NAMALWA (cell line): ENCODE data around the gene UBASH3B.
A peak's percentile ranks its signal among the peaks of the same experiment; 100 is the strongest.
"Not testable (repeated sequence)": the region's sequence is repeated elsewhere in the genome, so short reads cannot be mapped to it uniquely, and the experiment has no call there.

Experiments
- DNase-seq: peaks from one replicate; pipeline ENCODE4 v3.0.0-alpha.2; 2015; ENCODE audit warnings: low spot score

The UBASH3B gene

DNA sequence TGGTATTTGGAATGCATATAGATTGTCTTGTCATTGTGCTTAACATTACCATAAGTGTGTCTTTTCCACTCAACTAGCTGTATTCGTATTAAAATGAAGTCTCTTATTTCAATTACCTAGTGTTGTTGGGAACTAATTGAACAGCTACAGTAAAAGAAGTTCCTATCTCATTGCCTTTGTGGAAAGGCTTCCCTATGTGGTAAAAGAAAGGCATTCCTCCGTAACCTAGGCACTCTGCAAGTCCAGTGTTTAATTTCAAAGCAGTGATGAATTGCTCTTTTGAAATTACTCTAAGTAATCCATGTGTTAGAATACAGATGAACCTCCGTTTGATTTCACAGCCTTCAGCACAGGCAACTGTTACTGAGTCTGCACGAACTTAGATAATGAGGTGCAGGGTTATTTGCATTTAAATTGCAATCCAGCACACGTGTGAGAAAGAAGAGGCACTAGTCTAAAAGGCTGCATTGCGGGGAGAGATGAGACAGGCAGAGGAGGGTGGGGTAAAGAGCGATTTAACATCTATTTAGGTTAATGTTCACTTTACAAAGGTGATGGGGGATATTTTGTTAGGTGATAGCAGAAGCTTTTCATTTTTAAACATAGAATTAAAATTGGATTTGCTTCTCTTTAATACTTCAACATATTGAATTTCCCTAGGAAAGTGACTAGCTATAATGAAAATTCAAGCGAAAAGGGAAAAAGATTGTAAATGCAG is 157.8 kb downstream of the UBASH3B start:
- no peak for DNase-seq

DNA sequence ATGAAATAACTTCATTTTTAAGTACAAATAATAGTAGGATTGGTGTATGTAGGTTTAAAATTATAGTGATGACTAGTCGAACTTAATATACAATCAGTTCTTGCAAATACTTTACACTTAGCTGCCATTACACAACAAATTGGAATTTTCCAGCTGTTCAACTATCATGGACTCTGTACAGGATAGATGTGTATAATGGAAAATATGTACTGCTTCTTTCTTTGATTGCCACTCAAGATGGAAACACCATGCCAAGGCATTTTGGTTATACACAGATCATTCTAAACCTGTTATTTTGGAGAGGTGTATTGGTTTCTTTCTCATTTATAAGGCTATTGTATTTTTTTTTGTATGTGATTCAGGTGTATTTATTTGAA is 158.4 kb downstream of the UBASH3B start:
- no peak for DNase-seq

DNA sequence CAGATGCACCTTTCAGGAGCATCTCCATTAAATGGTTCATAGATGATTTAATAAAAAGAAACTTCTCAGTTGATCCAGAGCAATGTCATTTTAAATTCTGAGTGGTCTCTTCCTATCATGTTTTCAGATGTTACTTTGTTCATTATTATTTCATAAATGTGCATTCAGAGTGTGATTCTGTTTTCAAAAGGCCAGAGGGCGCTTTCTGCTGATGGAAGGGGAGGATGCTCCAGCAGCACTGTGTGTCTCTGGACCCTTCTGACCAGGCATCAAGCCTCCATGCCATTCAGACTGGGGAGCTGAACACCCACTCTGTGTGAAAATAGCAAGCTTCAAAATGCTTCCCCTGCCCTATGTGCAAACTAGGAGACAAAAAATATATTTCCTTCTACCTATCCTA is 158.9 kb downstream of the UBASH3B start:
- DNase-seq = no peak

DNA sequence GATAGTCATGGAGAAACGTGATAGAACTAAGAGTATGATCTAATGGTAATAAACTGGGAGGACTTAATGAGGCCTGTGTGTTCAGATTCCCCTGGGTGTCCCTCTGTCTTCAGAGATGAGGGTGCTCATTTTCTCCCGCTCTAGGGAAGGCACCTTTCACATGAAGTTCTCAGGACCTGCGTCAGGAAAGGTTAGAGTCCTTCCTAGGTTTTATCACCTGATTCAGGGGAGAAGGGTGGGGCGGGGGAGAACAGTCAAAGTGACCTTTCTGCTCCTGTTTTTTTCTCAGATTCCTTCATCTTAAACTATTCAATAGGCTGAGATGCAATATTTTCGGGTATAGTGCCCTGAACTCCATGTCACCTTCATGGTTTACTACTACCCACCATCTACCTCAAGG is 160.4 kb downstream of the UBASH3B start:
- no peak for DNase-seq

DNA sequence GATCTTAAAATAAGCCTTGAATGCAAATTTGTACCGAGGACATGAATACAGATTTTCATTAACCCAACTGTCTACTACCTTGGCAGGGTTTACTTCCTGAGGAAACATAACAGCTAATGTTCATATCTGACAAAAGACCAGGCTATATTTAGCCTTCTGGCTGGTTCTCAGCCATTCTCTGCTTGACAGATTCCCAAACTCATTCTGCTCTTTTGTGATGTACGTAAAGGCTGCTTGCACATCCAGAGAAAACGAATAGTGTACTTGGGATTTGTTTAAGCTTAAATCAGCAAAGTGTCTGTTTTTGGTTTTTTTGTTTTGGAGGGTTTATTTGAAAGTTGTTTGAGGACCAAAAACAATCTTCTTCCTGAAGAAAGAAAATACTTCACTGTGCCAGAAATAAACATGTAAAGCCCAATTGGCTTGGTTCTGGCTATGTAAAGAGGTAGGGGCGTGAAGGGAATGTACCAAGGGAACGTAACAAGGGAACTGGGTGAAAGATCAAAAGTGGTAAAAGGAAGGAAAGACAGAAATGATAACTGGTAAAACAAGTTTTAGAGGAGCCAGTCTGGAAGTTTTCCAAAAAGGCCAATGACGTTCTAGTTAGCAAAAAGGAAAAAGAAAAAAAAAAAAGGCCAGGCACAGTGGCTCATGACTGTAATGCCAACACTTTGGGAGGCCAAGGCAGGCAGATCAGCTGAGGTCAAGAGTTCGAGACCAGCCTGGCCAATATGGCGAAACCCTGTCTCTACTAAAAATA is 161.4 kb downstream of the UBASH3B start:
- DNase-seq = no peak

DNA sequence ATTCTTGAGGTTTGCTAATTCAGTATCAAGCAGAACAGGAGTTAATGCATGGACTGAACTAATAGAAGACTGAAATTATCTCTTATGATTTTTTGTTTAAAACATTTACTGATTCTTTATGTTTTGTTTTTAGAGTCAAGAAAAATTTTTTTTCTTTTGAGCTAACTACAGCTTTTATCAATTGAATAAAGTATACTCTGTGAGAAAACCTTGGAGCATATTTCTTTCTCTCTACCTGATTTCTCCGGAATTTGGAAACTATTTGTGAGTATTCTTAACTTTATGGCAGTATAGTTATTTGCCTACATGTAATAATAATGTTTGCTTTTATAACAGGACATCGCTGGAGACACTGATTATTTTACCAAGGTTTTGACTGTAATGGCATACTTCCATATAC is 164.6 kb downstream of the UBASH3B start:
- no peak for DNase-seq

DNA sequence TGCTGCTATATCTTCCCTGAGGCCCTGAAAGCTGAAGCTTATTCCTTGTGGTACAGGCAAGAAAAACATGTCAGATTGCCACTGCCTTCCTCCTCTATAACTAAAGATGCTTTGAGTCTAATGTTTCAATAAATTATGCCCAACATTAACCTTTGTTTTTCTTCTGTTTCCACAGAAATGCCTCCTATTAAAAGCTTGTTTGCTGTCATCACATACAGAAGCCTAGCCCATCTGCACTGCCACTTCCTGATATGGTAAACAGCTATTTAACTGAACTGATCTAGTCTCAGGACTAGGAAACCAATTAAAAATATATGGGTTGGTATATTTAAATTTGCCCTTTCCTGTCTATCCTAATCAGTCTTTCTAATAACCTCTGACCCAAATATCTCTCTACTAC is 165.6 kb downstream of the UBASH3B start:
- no peak for DNase-seq

DNA sequence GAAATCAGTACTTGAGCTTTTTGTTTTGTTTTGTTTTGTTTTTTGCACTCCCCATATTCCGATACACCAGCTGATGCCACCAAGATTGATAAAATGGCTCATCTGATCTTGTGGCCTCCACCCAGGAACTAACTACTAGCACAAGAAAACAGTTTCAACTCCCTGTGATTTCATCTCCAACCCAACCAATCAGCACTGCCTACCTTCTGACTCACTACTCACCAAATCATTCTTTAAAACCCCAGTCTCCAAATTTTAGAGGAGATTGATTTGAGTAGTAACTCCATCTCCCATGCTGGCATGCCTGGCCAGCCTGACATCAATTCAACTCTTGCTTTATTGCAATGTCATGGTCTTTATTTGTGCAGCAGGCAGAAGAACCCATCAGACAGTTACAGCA is 166.7 kb downstream of the UBASH3B start:
- no peak for DNase-seq

DNA sequence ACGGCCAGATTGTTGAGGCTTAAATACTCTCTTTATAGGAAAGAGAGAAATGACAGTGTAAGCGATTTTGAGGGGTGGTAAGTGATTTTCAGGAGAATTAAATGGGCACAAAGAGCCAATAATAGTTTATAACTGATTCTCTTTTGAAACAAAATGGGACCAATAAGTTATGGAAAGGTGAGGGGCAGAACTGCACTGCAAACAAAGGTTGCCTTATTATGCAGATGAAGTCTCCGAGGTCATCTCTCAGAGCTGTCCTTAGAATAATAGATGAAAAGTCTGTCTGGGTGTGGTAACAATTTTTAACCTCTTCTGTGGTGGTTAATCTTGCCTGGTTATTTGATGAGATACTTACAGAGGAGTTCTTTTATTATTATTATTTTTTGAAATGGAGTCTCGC is 168.0 kb downstream of the UBASH3B start:
- no peak for DNase-seq

DNA sequence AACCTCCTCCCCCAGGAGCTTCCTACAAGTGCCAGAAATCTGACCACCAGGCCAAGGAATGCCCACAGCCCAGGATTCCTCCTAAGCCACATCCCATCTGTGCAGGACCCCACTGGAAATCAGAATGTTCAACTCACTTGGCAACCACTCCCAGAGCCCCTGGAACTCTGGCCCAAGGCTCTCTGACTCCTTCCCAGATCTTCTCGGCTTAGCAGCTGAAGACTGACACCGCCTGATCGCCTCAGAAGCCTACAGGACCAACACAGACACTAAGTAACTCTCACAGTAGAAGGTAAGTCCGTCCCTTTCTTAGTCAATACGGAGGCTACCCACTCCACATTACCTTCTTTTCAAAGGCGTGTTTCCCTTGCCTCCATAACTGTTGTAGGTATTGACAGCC is 173.8 kb downstream of the UBASH3B start:
- not testable (repeated sequence) for DNase-seq

DNA sequence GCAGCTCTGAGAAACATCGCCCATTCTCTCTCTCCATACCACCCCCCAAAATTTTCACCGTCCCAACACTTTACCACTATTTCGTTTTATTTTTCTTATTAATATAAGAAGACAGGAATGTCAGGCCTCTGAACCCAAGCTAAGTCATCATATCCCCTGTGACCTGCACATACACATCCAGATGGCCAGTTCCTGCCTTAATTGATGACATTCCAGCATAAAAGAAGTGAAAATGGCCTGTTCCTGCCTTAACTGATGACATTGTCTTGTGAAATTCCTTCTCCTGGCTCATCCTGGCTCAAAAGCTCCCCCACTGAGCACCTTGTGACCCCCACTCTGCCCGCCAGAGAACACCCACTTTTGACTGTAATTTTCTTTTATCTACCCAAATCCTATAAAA is 176.8 kb downstream of the UBASH3B start:
- DNase-seq = not testable (repeated sequence)

DNA sequence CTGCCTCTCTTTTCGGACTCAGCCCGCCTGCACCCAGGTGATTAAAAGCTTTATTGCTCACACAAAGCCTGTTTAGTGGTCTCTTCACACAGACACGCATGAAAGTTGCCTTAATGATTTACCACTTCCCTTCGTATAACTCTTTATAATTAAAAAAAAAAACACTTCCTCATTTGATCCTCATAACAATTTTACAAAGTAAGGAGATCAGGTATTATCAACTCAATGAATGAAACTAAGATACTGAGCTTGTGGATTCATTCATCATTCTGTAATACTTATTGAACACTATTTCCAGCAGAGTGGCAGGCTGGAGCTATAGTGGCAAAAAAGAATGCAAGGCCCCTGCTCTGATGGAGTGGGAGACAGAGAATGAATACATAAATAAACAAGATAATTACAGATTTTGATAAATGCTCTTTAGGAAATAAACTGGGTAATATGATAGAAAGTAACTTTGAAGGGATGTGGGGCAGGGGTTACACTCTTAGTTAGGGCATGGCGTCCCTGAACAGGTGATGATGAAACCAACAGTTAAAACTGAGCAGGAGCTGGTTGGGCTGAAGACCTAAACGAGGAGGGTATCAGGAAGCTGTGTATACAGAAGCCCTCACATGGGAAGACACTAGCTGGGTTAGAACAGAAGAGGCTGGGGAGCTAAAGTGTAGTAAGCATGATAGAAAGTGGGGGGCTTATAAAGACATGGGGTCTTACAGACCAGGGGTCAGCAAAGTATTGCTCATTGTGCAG is 177.4 kb downstream of the UBASH3B start:
- DNase-seq = no peak

DNA sequence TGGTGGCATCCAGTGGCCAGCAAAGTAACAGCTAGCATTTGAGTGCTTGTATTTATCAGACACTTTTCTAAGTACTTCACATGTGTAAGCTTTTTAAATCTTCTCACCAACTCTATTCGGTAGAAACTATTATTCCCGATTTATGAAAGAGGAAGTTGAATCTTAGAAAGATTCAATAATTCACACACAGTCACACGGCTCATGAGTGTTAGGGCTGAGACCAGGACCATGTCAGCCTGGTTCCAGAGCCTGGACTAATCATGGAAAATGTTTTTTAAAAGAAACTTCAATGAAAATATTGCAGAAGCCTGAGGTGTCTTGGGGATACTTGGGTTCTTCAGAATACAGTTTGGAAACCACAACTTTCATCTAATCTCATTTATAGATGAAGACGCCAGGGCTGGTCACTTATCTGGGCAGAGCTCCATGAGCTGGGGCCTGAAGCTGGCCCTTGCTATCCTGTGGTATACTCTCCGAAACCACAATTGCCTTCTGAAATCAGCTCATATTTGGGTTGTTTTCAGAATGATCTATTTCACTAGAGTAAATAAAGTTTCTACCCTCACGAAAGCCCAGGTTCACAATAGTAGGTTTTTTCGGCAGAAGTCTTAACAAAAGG is 178.4 kb downstream of the UBASH3B start:
- DNase-seq = no peak

DNA sequence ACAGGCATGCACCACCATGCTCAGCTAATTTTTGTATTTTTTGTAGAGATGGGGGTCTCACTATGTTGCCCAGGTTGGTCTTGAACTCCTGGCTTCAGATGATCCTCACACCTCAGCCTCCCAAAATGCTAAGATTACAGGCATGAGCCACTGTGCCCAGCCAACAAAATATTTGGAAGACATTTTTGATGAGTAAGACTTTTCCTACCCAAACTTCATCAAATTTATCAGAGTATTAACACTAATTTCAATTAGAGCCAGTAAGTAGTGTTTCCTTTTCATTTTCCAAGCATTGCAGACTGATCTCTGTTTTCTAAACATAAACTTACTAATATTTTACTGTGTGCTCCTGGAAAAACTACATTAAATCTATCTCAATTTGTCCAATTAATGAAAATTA is 181.4 kb downstream of the UBASH3B start:
- DNase-seq = no peak

DNA sequence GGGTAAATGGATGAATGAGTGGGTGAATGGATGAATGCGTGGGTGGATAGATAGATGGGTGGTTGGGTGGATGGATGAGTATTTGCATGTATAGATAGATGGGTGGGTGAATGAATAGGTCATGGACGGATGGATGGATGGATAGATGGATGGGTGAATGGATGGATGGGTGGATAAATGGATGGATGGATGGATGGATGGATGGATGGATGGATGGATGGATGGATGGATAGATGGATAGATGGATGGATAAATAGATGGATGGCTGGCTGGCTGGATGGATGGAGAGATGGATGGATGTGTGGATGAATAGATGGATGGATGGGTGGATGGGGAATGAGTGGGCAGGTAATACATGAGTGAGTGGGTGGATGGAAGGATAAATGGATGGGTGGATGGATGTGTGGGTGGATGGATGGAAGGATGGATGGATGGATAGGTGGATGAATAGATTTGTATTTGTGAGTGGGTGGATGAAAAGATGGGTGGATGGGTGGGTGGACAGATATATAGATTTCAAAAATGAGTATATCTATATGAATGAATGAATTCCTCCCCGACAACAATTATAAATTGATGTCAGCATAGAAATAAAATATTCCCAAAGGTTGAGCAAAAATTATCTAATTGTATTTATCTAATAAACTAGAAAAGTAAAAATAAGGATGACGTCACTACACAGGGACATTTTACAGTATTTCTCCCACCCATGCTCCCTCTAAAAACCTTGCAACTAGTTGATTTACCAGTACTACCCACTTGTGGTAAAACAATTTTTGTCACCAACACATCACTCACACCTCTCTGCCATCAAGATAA is 182.2 kb downstream of the UBASH3B start:
- no peak for DNase-seq

DNA sequence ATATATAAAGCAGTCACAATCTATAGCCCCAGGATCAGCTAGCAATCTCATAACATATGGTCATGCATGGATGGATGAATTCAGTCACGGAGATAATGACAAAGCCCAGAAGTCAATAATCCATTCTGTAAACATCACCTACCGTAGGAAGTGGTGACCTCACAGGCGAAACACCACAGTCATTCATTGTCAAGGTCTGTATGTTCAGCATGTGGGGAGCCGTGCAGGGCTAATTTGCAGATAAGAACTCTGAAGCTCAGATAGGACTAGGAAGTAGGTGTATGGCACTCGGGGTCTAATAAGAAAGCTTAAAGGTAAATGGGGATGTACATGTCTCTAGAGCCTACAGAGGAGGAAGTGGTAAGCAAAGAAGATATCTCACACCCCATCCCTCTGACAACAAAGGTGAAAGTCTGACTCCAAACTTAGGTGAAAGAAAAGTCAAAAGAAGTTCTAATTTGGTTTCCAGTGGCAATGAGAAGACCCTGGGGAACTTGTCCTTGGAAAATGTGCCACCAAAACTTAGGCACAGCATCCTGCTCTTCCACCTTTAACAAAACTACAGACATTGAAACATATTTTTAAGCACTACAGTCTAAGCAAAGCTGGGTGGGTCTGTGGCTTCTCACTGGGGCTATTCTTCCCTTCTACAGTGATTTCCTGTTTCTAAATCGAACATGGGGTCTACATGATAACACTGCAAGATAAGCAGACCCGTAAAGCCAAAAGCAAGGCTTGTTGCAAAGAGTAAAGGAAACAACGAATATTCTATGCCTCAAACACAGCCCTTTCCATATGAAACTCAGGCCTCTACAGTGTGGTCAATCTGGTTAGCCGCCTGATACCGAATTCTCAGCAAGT is 188.0 kb downstream of the UBASH3B start:
- DNase-seq = no peak

DNA sequence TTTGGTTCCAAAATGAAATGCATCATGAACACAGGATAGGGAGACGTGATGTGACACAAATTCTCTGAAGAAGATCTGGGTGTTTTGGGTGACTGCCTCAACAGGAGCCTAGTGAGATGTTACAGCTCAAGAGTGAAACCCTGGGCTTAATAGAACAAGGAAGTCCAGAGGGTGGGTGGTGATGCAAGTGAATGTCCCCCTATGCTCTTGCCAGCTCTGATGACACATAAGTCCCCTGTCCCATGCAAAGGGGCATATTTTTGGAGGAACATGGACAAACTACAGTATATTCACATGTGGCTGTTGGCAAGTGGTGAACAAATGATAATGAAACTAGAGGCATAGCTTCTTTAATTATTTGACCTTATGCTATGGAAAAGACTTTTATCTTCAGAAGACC is 191.9 kb downstream of the UBASH3B start:
- no peak for DNase-seq

DNA sequence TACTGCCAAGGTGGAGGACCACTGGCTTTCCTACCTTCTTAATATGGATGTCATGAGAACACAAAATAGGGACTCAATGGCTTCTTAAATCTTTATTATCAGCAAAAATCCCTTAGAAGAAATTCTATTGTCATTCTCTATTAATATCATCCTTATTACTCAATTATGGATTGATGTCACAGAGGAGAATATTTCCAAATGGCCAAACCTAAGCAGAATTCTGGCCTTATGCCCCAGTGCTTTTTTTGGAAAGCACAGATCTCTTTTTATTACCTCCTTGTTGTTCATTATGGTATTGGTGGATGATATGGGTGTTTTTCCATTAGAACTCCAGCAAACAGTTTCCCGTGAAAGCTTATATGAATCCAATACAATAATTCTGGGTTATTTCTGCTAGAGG is 192.7 kb downstream of the UBASH3B start:
- no peak for DNase-seq

DNA sequence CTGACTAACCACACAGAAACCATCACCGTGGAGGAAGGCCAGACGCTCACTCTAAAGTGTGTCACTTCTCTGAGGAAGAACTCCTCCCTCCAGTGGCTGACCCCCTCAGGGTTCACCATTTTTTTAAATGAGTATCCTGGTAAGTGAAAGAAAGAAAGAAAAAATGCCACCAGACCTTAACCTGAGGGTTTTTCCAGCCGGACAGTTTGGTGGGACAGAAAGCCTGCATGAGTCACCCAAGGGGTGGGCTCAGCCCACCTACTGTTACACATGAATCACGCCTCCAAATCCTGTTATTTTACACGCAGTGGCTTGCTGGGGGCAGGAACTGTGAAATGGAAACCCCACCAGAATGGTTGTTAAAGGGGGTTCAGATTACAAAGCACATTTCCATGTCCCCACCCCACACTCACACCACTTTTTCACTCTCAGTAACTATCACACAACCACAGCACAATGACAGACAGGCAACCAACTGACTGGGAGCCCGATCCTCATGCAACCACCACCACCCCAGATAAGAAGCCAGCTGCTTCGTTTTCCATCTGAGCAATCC is 194.6 kb downstream of the UBASH3B start:
- DNase-seq = no peak

DNA sequence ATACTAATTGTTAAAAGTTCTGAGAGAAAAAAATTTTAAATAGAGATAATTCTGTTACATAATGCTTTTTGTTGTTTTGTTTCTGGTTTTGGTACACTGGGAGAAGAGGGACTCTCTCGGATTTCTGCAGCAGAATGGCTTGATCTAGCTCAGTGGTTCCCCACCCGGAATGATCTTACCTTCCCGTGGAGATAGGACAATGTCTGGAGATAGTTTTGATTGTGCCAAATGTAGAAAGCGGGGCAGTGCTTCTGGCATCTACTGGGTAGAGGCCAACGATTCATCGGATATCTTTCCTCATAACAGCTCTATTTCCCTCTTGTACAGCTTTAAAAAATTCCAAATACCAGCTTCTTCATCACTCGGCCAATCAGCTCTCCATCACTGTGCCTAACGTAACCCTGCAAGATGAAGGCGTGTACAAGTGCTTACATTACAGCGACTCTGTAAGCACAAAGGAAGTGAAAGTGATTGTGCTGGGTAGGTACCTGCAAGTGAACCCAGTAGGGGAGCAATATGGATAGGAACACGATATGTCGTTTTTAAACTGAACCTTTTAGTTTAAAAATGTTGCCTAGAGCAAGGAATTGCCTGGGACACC is 195.9 kb downstream of the UBASH3B start:
- DNase-seq = peak; percentile 40
